Measurements from ENCODE around the gene ZHX3.

Gene ZHX3

GRCh38 chr20:41290804-41291389 is 26.6 kb downstream of the ZHX3 start:
- DNase-seq = no peak

- DNase-seq = no peak
Observed at GRCh38 chr20:41287327-41287726, 30.2 kb downstream of the ZHX3 start.

GRCh38 chr20:41286240-41286851 is 31.2 kb downstream of the ZHX3 start:
- DNase-seq = no peak

GRCh38 chr20:41279546-41280225 is 37.8 kb downstream of the ZHX3 start:
- DNase-seq = no peak

- DNase-seq = no peak
Observed at GRCh38 chr20:41278936-41279335, 38.6 kb downstream of the ZHX3 start.

- no peak for DNase-seq
Observed at GRCh38 chr20:41277049-41277448, 40.5 kb downstream of the ZHX3 start.

GRCh38 chr20:41276317-41276751 is 41.2 kb downstream of the ZHX3 start:
- no peak for DNase-seq

GRCh38 chr20:41275301-41275731 is 42.2 kb downstream of the ZHX3 start:
- DNase-seq = no peak

- DNase-seq = no peak
Observed at GRCh38 chr20:41274152-41274551, 43.4 kb downstream of the ZHX3 start.

- no peak for DNase-seq
Observed at GRCh38 chr20:41273445-41273844, 44.1 kb downstream of the ZHX3 start.

GRCh38 chr20:41272339-41272738 is 45.2 kb downstream of the ZHX3 start:
- DNase-seq = no peak

- no peak for DNase-seq
Observed at GRCh38 chr20:41268917-41269652, 48.4 kb downstream of the ZHX3 start.

- no peak for DNase-seq
Observed at GRCh38 chr20:41268402-41268801, 49.1 kb downstream of the ZHX3 start.

GRCh38 chr20:41265938-41266337 is 51.6 kb downstream of the ZHX3 start:
- no peak for DNase-seq

GRCh38 chr20:41264819-41265218 is 52.7 kb downstream of the ZHX3 start:
- no peak for DNase-seq

GRCh38 chr20:41261790-41262717 is 55.5 kb downstream of the ZHX3 start:
- no peak for DNase-seq

- DNase-seq = no peak
Observed at GRCh38 chr20:41261260-41261659, 56.3 kb downstream of the ZHX3 start.

- DNase-seq = no peak
Observed at GRCh38 chr20:41260734-41261220, 56.8 kb downstream of the ZHX3 start.

GRCh38 chr20:41259309-41259708 is 58.2 kb downstream of the ZHX3 start:
- DNase-seq = no peak

GRCh38 chr20:41258474-41258873 is 59.1 kb downstream of the ZHX3 start:
- DNase-seq = no peak

GRCh38 chr20:41256516-41256915 is 61.0 kb downstream of the ZHX3 start:
- no peak for DNase-seq

GRCh38 chr20:41255655-41256054 is 61.9 kb downstream of the ZHX3 start:
- no peak for DNase-seq
